HG03139 (cell line): Measurements from ENCODE around the gene P2RY14.

Experiments
- ATAC-seq: cut with Tn5 transposase; IDR thresholded peaks from one replicate; pipeline ENCODE4 v1.9.1; 2021; ENCODE audit not compliant: unreplicated experiment

Gene P2RY14

GRCh38 chr3:151303751-151304150, 25.4 kb upstream of the P2RY14 start:
- ATAC-seq, result no peak

GRCh38 chr3:151301787-151302186, 23.4 kb upstream of the P2RY14 start:
- no peak for ATAC-seq

GRCh38 chr3:151300539-151300938, 22.2 kb upstream of the P2RY14 start:
- ATAC-seq, result no peak

GRCh38 chr3:151299006-151299405, 20.7 kb upstream of the P2RY14 start:
- no peak for ATAC-seq

- no peak for ATAC-seq
Measured at GRCh38 chr3:151297429-151297828, 19.1 kb upstream of the P2RY14 start.

- no peak for ATAC-seq
Measured at GRCh38 chr3:151296226-151296625, 17.9 kb upstream of the P2RY14 start.

GRCh38 chr3:151293127-151293526, 14.8 kb upstream of the P2RY14 start:
- no peak for ATAC-seq

GRCh38 chr3:151290673-151291072, 12.3 kb upstream of the P2RY14 start:
- ATAC-seq, result no peak

GRCh38 chr3:151289445-151289844, 11.1 kb upstream of the P2RY14 start:
- ATAC-seq, result no peak

- no peak for ATAC-seq
Measured at GRCh38 chr3:151285940-151286339, 7.6 kb upstream of the P2RY14 start.

GRCh38 chr3:151283907-151284461, 5.6 kb upstream of the P2RY14 start:
- ATAC-seq, result no peak

GRCh38 chr3:151283387-151283786, 5.0 kb upstream of the P2RY14 start:
- no peak for ATAC-seq

- ATAC-seq, result no peak
Measured at GRCh38 chr3:151282921-151283320, 4.6 kb upstream of the P2RY14 start.

- ATAC-seq, result no peak
Measured at GRCh38 chr3:151281671-151282324, 3.5 kb upstream of the P2RY14 start.

- no peak for ATAC-seq
Measured at GRCh38 chr3:151276687-151277042, 1.7 kb downstream of the P2RY14 start.

- no peak for ATAC-seq
Measured at GRCh38 chr3:151276038-151276686, 2.2 kb downstream of the P2RY14 start.

- no peak for ATAC-seq
Measured at GRCh38 chr3:151275091-151275490, 3.3 kb downstream of the P2RY14 start.

- no peak for ATAC-seq
Measured at GRCh38 chr3:151269631-151270030, 8.7 kb downstream of the P2RY14 start.

- ATAC-seq, result peak; percentile 61
Measured at GRCh38 chr3:151268267-151269235, 9.8 kb downstream of the P2RY14 start.

GRCh38 chr3:151267066-151267465, 11.3 kb downstream of the P2RY14 start:
- ATAC-seq, result no peak

- peak; percentile 92 for ATAC-seq
Measured at GRCh38 chr3:151265866-151266265, 12.5 kb downstream of the P2RY14 start.
